Thyroid gland (tissue), 4 donors: ENCODE measurements around the gene UQCRC2.

Experiments
- POLR2A ChIP-seq, 2 donors: fragments of 450-650 bp; IDR thresholded peaks; one replicate each; pipeline ENCODE4 v1.6.1; 2017; ENCODE audit warnings: antibody characterized with exemption in 2 of 2, mild to moderate bottlenecking in 2 of 2, moderate library complexity in 1 of 2
- TF ChIP-seq, protein P1 (sequence below), 6 experiments: fragments of 200-600 bp in 3 of 6; fragments of 450-650 bp in 3 of 6; sonication (generic) in 3 of 6; IDR thresholded peaks; one replicate each; pipeline ENCODE4 v1.5.1; 2016 to 2019; ENCODE audit warnings: antibody characterized with exemption in 6 of 6, mild to moderate bottlenecking in 2 of 6, inconsistent platforms in 1 of 6, moderate library complexity in 1 of 6

DNA sequence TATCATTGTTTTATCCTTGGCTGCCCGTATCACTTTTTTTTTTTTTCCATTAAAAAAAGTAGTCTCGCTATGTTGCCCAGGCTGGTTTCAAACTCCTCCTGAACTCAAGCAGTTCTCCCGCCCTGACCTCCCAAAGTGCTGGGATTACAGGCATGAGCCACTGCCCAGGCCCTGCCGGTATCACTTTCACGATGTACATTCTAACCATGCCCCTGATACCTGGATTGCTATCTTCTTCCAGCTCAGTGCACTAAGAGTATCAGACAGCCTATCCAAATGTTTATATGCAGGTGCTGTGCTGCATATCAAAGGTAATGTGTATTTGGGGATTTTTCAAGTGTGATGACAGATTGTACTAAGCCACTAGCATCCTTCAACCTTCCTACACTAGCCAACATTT, 69.0 kb downstream of the UQCRC2 start:
- TF ChIP-seq, protein P1, sequence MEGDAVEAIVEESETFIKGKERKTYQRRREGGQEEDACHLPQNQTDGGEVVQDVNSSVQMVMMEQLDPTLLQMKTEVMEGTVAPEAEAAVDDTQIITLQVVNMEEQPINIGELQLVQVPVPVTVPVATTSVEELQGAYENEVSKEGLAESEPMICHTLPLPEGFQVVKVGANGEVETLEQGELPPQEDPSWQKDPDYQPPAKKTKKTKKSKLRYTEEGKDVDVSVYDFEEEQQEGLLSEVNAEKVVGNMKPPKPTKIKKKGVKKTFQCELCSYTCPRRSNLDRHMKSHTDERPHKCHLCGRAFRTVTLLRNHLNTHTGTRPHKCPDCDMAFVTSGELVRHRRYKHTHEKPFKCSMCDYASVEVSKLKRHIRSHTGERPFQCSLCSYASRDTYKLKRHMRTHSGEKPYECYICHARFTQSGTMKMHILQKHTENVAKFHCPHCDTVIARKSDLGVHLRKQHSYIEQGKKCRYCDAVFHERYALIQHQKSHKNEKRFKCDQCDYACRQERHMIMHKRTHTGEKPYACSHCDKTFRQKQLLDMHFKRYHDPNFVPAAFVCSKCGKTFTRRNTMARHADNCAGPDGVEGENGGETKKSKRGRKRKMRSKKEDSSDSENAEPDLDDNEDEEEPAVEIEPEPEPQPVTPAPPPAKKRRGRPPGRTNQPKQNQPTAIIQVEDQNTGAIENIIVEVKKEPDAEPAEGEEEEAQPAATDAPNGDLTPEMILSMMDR (IDR thresholded peaks at IDR 0.05), result no peak
- TF ChIP-seq POLR2A (IDR thresholded peaks at IDR 0.05), result no peak
